Neural cell (in vitro differentiated cells): ENCODE data around the gene RUVBL1. TPM values are rescaled to one million over a fixed set of nuclear protein-coding genes. Genes with fewer than 3 reads are reported as not detected.

Experiments
- H2AFZ ChIP-seq: fragments of 200-600, 300-800 bp; sonication (generic), shearing (Covaris generic); 2 replicates; pipeline ENCODE4 v1.6.0; 2014; ENCODE audit warnings: low read depth, mild to moderate bottlenecking, antibody characterized with exemption, low read length, moderate library complexity
- H3F3A ChIP-seq: fragments of 200-600 bp; shearing (Covaris generic); 2 replicates; pipeline ENCODE4 v1.6.1; 2016; ENCODE audit warnings: mild to moderate bottlenecking, moderate library complexity, mixed read lengths, antibody characterized with exemption, low read length; ENCODE audit not compliant: insufficient read depth, poor library complexity, severe bottlenecking
- H3K27ac ChIP-seq: fragments of 200-600, 300-800 bp; sonication (generic), shearing (Covaris generic); 2 replicates; pipeline ENCODE4 v1.5.1; 2014; ENCODE audit warnings: mild to moderate bottlenecking, low read length, moderate library complexity
- H3K27me3 ChIP-seq: fragments of 300-800, 200-600 bp; sonication (generic), shearing (Covaris generic); 2 replicates; pipeline ENCODE4 v1.6.0; 2014; ENCODE audit warnings: mild to moderate bottlenecking, low read depth, low read length, moderate library complexity; ENCODE audit not compliant: insufficient read depth
- H3K36me3 ChIP-seq: fragments of 300-800, 200-600 bp; sonication (generic), shearing (Covaris generic); 2 replicates; pipeline ENCODE4 v1.5.1; 2014; ENCODE audit warnings: mild to moderate bottlenecking, antibody characterized with exemption, low read length, moderate library complexity; ENCODE audit not compliant: insufficient read depth
- H3K4me2 ChIP-seq: fragments of 300-800, 200-600 bp; sonication (generic), shearing (Covaris generic); 2 replicates; pipeline ENCODE4 v1.6.0; 2014; ENCODE audit warnings: mild to moderate bottlenecking, low read length
- H3K4me3 ChIP-seq: fragments of 300-800, 200-600 bp; sonication (generic), shearing (Covaris generic); 2 replicates; pipeline ENCODE4 v1.5.1; 2014; ENCODE audit warnings: mild to moderate bottlenecking, low read length, moderate library complexity
- H3K79me2 ChIP-seq: fragments of 200-600 bp; shearing (Covaris generic); replicated peaks from 2 replicates; pipeline ENCODE4 v1.6.0; 2014; ENCODE audit warnings: mild to moderate bottlenecking, low read length, moderate library complexity; ENCODE audit not compliant: insufficient read depth
- H3K9ac ChIP-seq: fragments of 300-800, 200-600 bp; sonication (generic), shearing (Covaris generic); 2 replicates; pipeline ENCODE4 v1.6.1; 2016; ENCODE audit warnings: mild to moderate bottlenecking, low read length, mixed read lengths
- H3K9me2 ChIP-seq: fragments of 200-600 bp; shearing (Covaris generic); 2 replicates; pipeline ENCODE4 v1.6.1; 2016; ENCODE audit warnings: mild to moderate bottlenecking, low read length, mixed read lengths; ENCODE audit not compliant: insufficient read depth
- H3K9me3 ChIP-seq: fragments of 200-600, 300-800 bp; sonication (generic), shearing (Covaris generic); 2 replicates; pipeline ENCODE4 v1.6.1; 2016; ENCODE audit warnings: mild to moderate bottlenecking, mixed run types, low read length, moderate library complexity, mixed read lengths
- H4K20me1 ChIP-seq: fragments of 200-600 bp; shearing (Covaris generic); 2 replicates; pipeline ENCODE4 v1.6.1; 2016; ENCODE audit warnings: mild to moderate bottlenecking, mixed run types; ENCODE audit not compliant: insufficient read depth
- CTCF ChIP-seq: fragments of 450-650 bp; IDR thresholded peaks from 2 replicates; pipeline ENCODE4 v1.5.1; 2014; ENCODE audit warnings: antibody characterized with exemption, mild to moderate bottlenecking, moderate library complexity; ENCODE audit not compliant: poor library complexity, severe bottlenecking
- EP300 ChIP-seq: fragments of 450-650 bp; conservative IDR thresholded peaks from 2 replicates; pipeline ENCODE4 v1.6.1; 2014; ENCODE audit warnings: antibody characterized with exemption, mild to moderate bottlenecking, moderate library complexity; ENCODE audit not compliant: poor library complexity, severe bottlenecking
- EZH2 ChIP-seq: fragments of 200-600, 300-800 bp; shearing (Covaris generic), sonication (generic); IDR thresholded peaks from 2 replicates; pipeline ENCODE4 v1.6.1; 2014; ENCODE audit warnings: antibody characterized with exemption, low read length, borderline replicate concordance, mild to moderate bottlenecking; ENCODE audit not compliant: insufficient read depth, poor library complexity, severe bottlenecking
- MXI1 ChIP-seq: fragments of 450-650 bp; conservative IDR thresholded peaks from 2 replicates; pipeline ENCODE4 v1.6.1; 2014; ENCODE audit warnings: antibody characterized with exemption, mild to moderate bottlenecking; ENCODE audit not compliant: poor library complexity, severe bottlenecking
- POLR2AphosphoS5 ChIP-seq: IDR thresholded peaks from 2 replicates; pipeline ENCODE4 v1.6.1; 2012
- RAD21 ChIP-seq: fragments of 450-650 bp; conservative IDR thresholded peaks from 2 replicates; pipeline ENCODE4 v1.6.1; 2014; ENCODE audit warnings: antibody characterized with exemption, mild to moderate bottlenecking, moderate library complexity
- REST ChIP-seq: IDR thresholded peaks from 2 replicates; pipeline ENCODE4 v1.6.1; 2012; ENCODE audit warnings: borderline replicate concordance
- SMC3 ChIP-seq: fragments of 450-650 bp; conservative IDR thresholded peaks from 2 replicates; pipeline ENCODE4 v1.6.1; 2014; ENCODE audit warnings: antibody characterized with exemption, mild to moderate bottlenecking, moderate library complexity; ENCODE audit not compliant: poor library complexity
- TAF1 ChIP-seq: IDR thresholded peaks from 2 replicates; pipeline ENCODE4 v1.6.1; 2012; ENCODE audit warnings: low read depth
- polyA plus RNA-seq: library from polyadenylated mRNA; depleted of rRNA; stranded (reverse); fragments of >200 nt; gene quantifications from 2 replicates; pipeline ENCODE4 v1.2.3, GENCODE V29; 2014

Gene RUVBL1
- polyA plus RNA-seq, 1 donor from 2014 or later, result 83.3 TPM

- no peaks in the 10 kb centered on the region for H3K36me3 ChIP-seq
- no peaks in the 10 kb centered on the region for H3K9me2 ChIP-seq
- peak within 1 kb of the TSS; percentile 98 for H3K4me3 ChIP-seq
- H2AFZ ChIP-seq, result peak within 1 kb of the TSS; percentile 80
- H3F3A ChIP-seq, result no peaks in the 10 kb centered on the region
- no peaks in the 10 kb centered on the region for H3K27me3 ChIP-seq
- no peaks in the 10 kb centered on the region for H3K79me2 ChIP-seq
- peak within 1 kb of the TSS; percentile 92 for H3K4me2 ChIP-seq
- H4K20me1 ChIP-seq, result no peaks in the 10 kb centered on the region
- H3K9ac ChIP-seq, result peak within 1 kb of the TSS; percentile 77
- TF ChIP-seq TAF1 (peak; percentile 32), REST (peak; percentile 53), POLR2AphosphoS5 (peak; percentile 61), EP300 (no peak), EZH2 (no peak), RAD21 (peak; percentile 51), MXI1 (peak; percentile 87), CTCF (no peak), SMC3 (peak; percentile 39)
- no peaks in the 10 kb centered on the region for H3K9me3 ChIP-seq
- H3K27ac ChIP-seq, result peak within 1 kb of the TSS; percentile 53
Measured at GRCh38 chr3:128153156-128154041, 29.8 kb upstream of the RUVBL1 start, which contains the start of gene EEFSEC. Gene EEFSEC (plus strand): TSS chr3:128153481. CDS start chr3:128153508, 27 bp downstream.

DNA sequence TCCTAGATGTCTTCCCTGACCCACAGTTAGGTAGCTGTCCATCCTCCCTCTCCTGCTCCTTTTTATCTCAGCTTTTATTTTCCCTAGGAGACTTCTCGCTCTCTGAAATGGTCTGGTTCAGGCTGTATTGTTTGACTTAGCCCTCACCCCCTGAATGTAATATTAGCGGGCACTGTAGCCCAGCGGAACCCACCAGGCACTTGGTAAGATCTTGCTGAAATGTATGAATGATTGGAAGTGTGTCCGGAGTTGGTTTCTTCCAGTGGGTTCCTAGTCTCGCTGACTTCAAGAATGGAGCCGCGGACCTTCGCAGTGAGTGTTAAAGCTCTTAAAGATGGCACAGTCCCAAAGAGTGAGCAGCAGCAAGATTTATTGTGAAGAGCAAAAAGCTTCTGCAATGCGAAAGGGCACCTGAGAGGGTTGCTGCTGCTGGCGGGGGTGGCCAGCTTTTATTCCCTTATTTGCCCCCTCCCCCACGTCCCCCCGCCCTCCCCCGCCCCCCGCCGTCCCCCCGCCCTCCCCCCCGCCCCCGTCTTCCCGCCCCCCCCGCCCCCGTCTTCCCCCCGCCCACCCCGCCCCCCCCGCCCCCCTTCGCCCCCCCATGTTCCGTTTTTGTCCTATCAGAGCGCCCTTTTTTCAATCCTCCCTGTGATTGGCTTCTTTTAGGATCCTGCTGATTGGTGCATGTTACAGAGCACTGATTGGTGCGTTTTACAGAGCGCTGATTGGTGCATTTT is 29.0 kb upstream of the RUVBL1 start:
- Histone ChIP-seq H3K9me2 (no peaks in the 10 kb centered on the region), H3K79me2 (no peaks in the 10 kb centered on the region), H3K4me3 (peak overlapping the region; percentile 98), H3K36me3 (no peaks in the 10 kb centered on the region), H3K27me3 (no peaks in the 10 kb centered on the region), H3K4me2 (no peak overlapping the region), H3K9ac (peak overlapping the region; percentile 77), H3K27ac (no peak overlapping the region), H3F3A (no peaks in the 10 kb centered on the region), H3K9me3 (no peaks in the 10 kb centered on the region), H4K20me1 (no peaks in the 10 kb centered on the region), H2AFZ (no peak overlapping the region)
- TF ChIP-seq MXI1, result no peak
- no peak for TF ChIP-seq EZH2
- TF ChIP-seq SMC3, result no peak
- TF ChIP-seq REST, result no peak
- TF ChIP-seq CTCF, result no peak
- TF ChIP-seq TAF1, result no peak
- TF ChIP-seq POLR2AphosphoS5, result no peak
- TF ChIP-seq EP300, result no peak
- TF ChIP-seq RAD21, result no peak
